GM18907 (cell line): ENCODE measurements around the gene MRPL27.
A peak's percentile ranks its signal among the peaks of the same experiment; 100 is the strongest.
"Not testable (repeated sequence)": the region's sequence is repeated elsewhere in the genome, so short reads cannot be mapped to it uniquely, and the experiment has no call there.

Source experiments
- ATAC-seq: cut with Tn5 transposase; IDR thresholded peaks from one replicate; pipeline ENCODE4 v1.9.1; 2021; ENCODE audit warnings: mild to moderate bottlenecking, moderate library complexity; ENCODE audit not compliant: unreplicated experiment

MRPL27 gene

GRCh38 chr17:50372758-50373556, at the start of gene MRPL27, which contains the start of gene EME1:
TSS of gene MRPL27 (minus strand) at chr17:50373184. CDS start at chr17:50373170, 14 bp downstream.
TSS of gene EME1 (plus strand) at chr17:50373229. CDS start at chr17:50375209, 1,980 bp downstream.
- peak; percentile 85 for ATAC-seq

- ATAC-seq = no peak
Observed at GRCh38 chr17:50422738-50423137, 49.8 kb upstream of the MRPL27 start.

- no peak for ATAC-seq
Observed at GRCh38 chr17:50421308-50422051, 48.5 kb upstream of the MRPL27 start.

GRCh38 chr17:50420419-50421112, 47.6 kb upstream of the MRPL27 start:
- no peak for ATAC-seq

GRCh38 chr17:50419577-50419976, 46.6 kb upstream of the MRPL27 start:
- ATAC-seq = not testable (repeated sequence)

GRCh38 chr17:50414808-50415207, 41.8 kb upstream of the MRPL27 start:
- ATAC-seq = no peak

- no peak for ATAC-seq
Observed at GRCh38 chr17:50412188-50412732, 39.3 kb upstream of the MRPL27 start.

- no peak for ATAC-seq
Observed at GRCh38 chr17:50407921-50408320, 34.9 kb upstream of the MRPL27 start.

GRCh38 chr17:50406578-50406977, 33.6 kb upstream of the MRPL27 start:
- ATAC-seq = no peak

GRCh38 chr17:50405351-50405750, 32.4 kb upstream of the MRPL27 start:
- ATAC-seq = not testable (repeated sequence)

- not testable (repeated sequence) for ATAC-seq
Observed at GRCh38 chr17:50399591-50399990, 26.6 kb upstream of the MRPL27 start.

- not testable (repeated sequence) for ATAC-seq
Observed at GRCh38 chr17:50398672-50399071, 25.7 kb upstream of the MRPL27 start.

GRCh38 chr17:50397919-50398285, 24.9 kb upstream of the MRPL27 start:
- ATAC-seq = no peak

- ATAC-seq = peak; percentile 95
Observed at GRCh38 chr17:50397111-50397918, 24.3 kb upstream of the MRPL27 start, which contains the start of gene LRRC59. TSS of gene LRRC59 (minus strand) at chr17:50397523. CDS start at chr17:50397317, 206 bp downstream.

- ATAC-seq = no peak
Observed at GRCh38 chr17:50396261-50397110, 23.5 kb upstream of the MRPL27 start.

GRCh38 chr17:50394711-50395110, 21.7 kb upstream of the MRPL27 start:
- no peak for ATAC-seq

GRCh38 chr17:50393700-50394099, 20.7 kb upstream of the MRPL27 start:
- ATAC-seq = no peak

GRCh38 chr17:50392621-50393020, 19.6 kb upstream of the MRPL27 start:
- ATAC-seq = no peak

GRCh38 chr17:50389534-50389933, 16.6 kb upstream of the MRPL27 start:
- no peak for ATAC-seq
